MV-4-11 (cell line): ENCODE data around the gene MAMSTR.
"Not testable (repeated sequence)": the region's sequence is repeated elsewhere in the genome, so short reads cannot be mapped to it uniquely, and the experiment has no call there.

Experiments used
- DNase-seq: peaks from one replicate; lab custom pipeline; 2025; lab: John Stamatoyannopoulos, UW

MAMSTR gene

DNA sequence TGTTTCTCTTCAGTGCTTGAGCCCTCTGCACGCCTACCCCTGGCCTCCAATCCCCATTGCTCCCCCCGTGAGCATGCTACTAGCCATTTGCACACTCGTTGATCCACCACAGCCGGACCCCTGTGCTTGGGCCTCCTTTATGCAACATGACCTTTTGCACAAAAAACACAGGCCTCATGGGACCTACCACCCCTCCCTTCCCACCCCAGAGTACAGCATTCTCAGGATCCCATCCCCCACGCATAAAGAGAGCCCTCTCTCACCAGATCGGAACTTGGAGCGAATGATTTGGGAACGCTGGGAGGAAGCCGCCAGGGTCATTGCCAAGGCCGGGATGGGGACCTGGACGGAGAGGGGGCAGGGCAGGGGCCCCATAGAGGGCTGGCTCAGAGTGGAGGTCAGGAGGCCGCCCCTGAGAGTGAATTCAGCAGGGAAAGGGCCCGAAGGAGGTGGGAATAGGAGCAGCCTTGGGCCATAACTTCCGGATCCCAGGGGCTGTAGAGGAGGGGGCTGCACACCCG lies 754 bp downstream of the MAMSTR start:
- no peak for DNase-seq

- not testable (repeated sequence) for DNase-seq
Observed at GRCh38 chr19:48718106-48718505, 1.4 kb downstream of the MAMSTR start.

- no peak for DNase-seq
Observed at GRCh38 chr19:48716562-48717291, 2.8 kb downstream of the MAMSTR start.

DNA sequence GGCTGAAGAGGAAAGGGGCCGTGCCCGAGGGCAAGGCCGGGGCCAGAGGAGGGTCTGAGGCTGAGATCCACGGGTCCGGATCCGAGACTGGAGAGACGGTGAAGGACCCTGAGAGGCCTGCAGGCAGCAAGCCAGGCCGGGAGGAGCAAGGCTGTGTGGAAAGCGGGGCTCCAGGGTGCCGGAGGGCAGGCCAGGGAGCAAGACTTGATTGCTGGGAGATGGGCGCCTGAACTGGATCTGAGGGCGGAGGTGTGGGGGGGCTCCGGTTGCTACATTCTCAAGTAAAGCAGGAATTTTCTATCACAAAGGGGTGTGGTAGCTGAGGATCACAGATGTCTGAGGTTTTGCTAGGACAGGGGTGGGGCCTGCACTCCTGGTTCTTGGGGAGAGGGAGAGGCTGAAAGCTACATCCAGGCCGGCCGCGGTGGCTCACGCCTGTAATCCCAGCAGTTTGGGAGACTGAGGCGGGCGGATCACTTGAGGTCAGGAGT lies 3.8 kb downstream of the MAMSTR start:
- no peak for DNase-seq

DNA sequence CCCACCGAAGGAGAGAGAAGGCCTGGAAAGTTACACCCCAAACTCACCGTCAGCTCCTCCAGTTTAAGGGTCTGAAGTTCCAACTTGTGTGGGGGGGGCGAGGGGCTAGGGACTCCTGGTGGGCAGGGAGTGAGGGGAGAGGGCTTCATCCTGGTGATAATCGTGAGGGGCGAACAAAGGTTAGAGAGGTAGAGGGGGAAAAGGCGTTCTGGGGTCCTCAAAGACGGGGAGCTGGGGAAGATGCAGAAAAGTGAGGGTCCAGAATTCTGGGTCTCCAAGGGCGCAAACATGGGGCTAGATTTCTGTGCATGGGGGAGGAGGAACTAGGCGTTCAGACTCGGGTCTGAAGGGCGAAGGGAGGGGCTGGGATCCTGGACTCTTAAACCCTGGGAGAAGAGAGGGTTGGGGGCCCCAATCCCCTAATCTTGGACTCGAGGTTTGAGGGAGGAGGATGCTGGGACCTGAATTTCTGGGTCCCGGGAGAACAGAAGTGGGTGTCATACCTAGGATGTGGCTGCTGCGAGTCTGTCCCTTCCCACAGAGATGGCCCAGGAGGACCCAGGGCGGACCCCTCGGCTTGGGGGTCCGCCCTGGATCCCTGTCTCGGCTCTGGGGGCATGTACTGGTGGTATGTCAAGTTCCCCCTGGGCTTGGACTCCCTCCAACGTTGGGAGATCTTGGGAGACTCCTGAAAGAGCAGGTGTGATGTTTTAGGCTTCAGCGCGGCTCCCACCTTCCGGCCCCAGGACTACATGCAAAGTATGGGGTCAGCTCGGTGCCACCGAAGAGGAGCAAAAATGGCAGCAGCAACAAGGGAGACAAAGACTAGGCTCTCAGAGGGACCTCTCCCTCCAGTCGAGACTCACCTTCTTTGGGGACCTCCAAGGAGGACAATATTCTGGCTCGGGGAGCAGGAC lies 4.5 kb downstream of the MAMSTR start:
- no peak for DNase-seq

DNA sequence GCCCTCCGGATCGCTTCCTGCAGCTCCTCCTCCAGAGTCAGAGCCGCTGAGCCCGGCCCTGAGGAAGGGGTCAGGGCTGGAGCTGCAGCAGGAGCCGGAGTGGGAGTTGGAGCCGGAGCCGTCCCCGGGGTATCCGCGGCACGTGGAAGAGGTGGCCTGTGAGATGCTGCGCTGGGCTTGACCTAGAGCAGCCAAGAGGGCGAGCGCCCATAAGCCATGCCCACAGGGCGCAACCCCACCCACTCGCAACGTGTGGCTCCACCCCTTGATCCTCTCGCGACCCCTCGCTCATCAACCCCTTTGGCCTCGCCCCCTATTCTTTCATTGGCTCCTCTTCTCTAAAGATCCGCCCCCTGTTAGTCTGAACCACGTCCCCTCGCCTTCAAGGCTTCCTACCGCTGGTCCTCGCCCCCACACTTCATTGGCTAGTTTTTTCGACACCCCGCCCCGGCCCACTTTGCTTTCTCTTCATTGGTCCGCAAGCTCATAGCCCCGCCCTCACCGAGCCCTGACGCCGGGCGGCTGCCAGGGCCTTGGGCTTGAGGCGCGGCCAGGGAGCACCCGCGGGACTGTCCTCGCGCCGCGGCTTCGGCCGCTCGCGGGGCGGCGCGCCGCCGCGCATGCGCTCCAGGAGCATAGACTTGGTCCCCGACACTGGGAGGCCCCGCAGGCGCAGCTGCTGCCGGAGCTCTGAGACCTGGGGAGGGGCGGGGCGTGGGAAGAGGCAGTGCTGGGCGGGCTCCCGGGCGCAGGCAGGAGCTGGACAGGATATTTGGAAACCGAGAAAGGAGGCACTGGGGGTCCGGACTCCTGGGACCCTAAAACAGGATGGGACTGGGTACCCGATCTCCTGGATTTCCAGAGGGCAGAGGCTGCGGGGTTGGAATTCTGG lies 5.4 kb downstream of the MAMSTR start:
- peak; percentile 100 for DNase-seq

DNA sequence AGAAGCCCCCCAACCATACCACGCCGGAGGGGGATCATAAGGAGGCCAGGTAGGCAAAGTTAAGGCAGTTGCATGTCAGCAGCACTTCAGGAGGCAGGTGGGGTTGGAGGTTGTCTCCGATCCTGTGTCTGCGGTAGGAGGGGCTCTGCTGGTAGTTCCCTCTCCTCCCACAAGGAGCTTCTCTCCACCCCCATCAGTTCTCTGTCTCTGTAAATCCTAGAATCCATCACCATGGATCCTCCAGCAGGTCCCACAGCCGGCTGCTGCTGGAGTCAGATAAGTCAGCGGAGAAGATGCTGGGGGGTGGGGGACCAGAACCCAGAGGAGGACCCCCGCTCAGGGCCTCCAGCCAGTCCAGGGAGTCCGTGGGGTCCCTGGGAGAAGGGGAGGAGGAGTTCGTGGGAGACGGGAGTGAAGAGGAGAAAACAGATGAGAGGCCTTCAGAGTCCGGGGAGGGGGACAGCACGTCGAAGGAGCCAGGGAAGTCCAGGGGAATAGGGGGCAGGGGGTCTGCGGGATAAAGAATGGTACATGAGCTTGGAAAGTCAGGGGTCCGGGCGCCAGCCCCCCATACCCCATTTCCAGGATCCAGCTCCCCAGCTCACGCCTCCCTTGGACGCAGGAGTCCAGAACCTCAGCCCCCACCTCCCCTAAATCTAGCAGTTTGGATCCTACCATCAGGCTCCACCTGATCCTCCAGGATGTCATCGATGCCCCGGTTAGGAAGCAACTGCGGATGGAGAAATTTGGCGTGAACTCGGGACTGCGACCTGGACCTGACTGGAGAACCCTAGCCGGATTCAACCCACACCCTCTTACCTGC lies 6.3 kb downstream of the MAMSTR start:
- no peak for DNase-seq

DNA sequence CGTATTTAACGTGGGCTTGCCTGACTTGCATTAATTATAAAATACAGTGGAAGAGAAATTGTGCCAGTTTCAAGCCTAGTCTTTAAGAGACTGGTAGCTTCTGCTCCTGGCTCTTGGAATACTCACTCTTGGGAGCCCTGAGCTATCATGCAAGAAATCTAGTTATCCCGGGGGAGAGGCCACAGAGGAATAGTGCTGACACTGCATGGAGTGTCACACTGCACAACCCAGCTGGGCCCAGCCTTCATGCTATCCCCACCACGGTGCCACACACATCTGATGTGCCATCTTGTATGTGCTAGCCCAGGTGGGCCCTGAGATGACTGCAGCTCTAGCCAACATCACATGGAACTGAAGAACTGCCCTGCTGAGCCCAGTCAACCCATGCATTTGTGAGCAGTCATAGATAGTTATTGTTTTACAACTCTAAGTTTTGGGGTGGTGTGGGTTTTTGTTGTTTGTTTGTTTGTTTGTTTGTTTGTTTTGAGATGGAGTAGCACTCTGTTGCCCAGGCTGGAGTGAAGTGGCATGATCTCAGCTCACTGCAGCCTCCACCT lies 8.3 kb downstream of the MAMSTR start:
- no peak for DNase-seq

GRCh38 chr19:48708471-48708870 lies 11.1 kb downstream of the MAMSTR start:
- no peak for DNase-seq

DNA sequence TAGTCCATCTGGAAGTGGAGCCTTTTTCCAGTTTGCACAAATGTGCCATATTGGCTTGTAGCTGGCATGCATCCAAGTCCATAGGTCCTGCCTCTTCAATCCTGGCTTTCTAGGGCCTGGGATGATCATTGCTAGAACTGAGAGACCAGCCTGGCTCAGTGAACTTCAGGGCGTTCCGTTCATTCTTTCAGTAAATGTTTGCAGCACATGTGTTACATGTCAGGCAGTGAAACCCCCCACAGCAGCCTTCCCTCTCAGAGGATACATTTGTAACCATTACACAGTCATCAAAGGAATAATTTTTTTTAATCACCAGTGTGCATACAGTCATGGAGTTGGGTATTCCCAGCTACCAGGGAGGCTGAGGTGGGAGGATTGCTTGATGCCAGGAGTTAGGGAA lies 14.1 kb downstream of the MAMSTR start:
- no peak for DNase-seq

- no peak for DNase-seq
Observed at GRCh38 chr19:48703316-48703715, 16.2 kb downstream of the MAMSTR start.

- no peak for DNase-seq
Observed at GRCh38 chr19:48702701-48703100, 16.8 kb downstream of the MAMSTR start.

DNA sequence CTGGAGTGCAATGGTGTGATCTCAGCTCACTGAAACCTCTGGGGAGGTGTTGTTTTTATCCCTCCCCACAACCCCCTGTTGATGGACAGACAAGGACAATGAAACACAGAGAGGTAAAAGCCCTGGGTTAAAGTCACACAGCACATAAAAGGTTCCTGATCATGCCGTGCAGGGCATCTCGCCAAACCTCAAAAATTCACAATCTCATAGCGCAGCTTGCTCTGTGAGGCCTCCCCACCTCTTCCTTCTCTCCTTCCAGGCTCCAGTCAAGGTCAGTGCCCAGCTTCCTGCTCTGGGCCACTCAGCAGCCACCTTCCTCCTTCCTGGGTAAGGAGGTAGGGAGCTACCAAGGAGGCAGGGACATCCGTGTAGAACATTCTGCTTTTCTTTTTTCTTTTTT lies 21.5 kb downstream of the MAMSTR start:
- peak; percentile 26 for DNase-seq

DNA sequence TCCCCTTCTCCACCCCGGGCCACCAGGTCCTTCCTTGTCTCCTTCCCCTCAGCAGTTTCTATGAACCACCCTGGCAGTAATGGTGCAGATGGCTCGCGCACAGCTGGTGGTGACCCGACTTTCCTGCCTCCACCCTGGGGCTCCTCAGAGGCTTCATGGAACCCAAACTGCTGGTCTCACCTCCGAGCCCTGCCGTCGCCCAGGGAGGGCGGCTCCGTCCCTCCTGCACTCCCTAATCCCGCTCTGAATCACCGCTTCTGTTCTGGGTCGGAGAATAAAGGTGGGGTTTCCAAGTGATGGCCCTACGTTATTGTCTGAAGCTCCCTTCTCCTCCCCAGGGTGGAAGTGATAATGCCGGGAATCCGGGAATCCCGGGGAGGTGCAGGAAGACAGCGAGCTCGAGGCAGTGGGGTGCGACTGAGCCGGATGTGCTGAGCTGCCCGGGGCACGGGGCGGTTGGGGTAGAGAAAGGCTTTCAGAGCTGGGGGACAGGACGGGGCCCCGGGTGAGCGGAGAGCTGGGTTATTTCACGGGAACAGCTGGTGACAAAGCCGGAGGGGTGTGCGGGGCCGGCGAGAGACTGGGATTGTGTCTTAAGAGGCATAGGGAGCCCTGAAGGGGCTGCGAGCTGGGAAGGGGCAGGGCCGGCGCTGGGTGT lies 23.0 kb downstream of the MAMSTR start:
- DNase-seq = peak; percentile 27

- no peak for DNase-seq
Observed at GRCh38 chr19:48695743-48696352, 23.7 kb downstream of the MAMSTR start, which contains the start of gene FUT2. FUT2 (plus strand) TSS chr19:48695971; CDS start chr19:48702957, 6,986 bp downstream.

DNA sequence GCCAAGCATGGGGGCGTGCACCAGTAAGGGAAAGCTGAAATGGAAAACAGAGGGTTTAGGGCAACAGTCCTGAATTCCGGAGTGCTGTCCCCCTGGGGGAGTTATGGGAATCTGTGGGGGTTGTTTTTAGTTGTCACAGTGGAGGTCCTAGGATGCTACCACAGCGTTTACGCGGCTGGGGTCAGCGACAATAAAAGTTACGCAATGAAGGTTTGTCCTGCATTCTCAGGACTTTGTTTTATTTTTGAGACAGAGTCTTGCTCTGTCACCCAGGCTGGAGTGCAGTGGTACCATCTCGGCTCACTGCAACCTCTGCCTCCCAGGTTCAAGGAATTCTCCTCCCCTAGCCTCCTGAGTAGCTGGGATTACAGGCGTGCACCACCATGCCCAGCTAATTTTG lies 25.9 kb downstream of the MAMSTR start:
- DNase-seq = peak; percentile 9

DNA sequence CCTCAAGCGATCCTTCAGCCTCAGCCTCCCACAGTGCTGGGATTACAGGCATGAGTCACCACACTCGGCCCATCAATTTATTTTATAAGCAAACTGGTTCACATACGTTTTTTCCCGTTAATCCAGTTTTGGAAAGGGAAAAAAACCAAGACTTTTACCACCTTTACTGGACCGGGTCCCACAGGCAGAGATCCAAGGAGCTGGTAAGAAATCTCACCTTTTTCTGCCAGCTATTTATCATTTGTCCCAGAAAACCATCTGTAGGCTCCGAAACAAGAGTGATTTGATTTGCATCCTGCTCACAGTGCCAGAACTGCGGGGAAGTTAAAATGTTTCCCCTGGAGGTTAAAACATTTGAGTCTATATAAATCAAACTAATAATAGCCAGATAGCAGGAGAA lies 30.1 kb downstream of the MAMSTR start:
- DNase-seq = no peak

GRCh38 chr19:48687776-48688175 lies 31.7 kb downstream of the MAMSTR start:
- DNase-seq = no peak

DNA sequence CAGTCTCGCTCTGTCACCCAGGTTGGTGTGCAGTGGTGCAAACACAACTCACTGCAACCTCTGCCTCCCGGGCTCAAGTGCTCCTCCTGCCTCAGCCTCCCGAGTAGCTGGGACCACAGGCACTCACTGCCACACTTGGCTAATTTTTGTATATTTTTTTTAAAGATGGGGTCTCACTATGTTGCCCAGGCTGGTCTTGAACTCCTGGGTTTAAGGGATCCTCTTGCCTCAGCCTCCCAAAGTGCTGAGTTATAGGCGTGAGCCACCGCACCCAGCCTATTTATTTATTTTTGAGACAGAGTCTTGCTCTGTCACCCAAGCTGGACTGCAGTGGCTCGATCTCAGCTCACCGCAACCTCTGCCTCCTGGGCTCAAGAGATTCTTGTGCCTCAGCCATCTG lies 32.9 kb downstream of the MAMSTR start:
- not testable (repeated sequence) for DNase-seq
